Measurements from ENCODE around the gene KCNK13.
A peak's percentile ranks its signal among the peaks of the same experiment; 100 is the strongest.
"Not testable (repeated sequence)": the region's sequence is repeated elsewhere in the genome, so short reads cannot be mapped to it uniquely, and the experiment has no call there.

KCNK13 gene

GRCh38 chr14:90201344-90201743 is 139.6 kb downstream of the KCNK13 start:
- no peak for DNase-seq

DNA sequence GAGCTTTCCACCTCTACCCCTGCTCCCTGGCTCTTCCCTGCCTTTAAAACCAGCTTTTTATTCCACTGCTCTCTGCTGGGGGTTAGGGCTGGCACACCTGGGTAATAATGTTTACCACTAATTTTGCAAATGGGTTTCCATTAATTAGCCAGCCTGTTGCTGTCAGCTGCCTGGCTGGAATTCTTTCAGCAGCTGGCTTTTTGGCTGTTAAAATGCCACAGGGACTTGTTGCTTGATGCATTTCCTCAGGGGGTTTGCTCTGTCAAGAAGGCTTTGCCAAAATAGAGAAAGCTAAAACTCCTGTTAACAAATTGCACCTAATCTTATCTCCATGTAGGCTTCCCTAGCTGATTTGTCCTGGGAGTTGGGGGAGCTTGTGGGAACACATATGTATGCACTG is 142.7 kb downstream of the KCNK13 start:
- DNase-seq, result peak; percentile 77

DNA sequence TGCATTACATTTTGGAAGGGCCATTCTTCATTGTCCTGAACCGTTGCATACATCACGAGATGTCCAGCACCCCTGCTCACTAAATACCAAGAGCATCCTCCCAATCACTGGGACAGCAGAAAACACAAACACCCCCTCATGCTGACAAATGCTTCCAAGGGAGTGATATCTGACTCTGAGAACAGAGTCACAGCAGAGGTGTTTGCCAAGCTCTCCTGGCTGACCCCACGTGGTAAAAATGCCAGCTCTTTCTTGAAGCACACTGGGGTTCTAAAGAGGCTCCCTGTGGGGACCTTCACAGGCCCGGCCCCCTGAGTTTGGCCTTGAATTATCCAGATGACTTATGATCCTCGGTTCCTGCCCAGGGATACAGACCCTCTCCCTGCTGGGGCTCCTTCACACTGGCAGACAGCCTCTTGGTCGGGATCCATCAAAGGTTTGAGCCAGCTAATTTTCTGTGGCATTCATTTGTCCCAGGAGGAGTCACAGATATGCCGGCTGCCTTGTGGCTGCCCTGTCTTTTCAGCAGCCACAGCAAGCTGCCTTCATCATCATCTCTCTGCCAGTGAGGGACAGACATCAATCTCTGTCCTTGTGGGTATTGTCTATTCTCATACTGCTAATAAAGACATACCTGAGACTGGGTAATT is 151.4 kb downstream of the KCNK13 start:
- no peak for DNase-seq

- DNase-seq, result no peak
Measured at GRCh38 chr14:90228478-90228877, 166.7 kb downstream of the KCNK13 start.

- DNase-seq, result not testable (repeated sequence)
Measured at GRCh38 chr14:90229942-90230341, 168.1 kb downstream of the KCNK13 start.
